Osteocyte (in vitro differentiated cells): ENCODE results near the gene DUOXA1. TPM values are rescaled to one million over a fixed set of nuclear protein-coding genes. Genes with fewer than 3 reads are reported as not detected.

Source experiments
- DNase-seq: peaks from one replicate; pipeline ENCODE4 v3.0.0; 2021; ENCODE audit warnings: mixed read lengths; ENCODE audit not compliant: unreplicated experiment; ENCODE audit errors: extremely low spot score
- H3K27ac Mint-ChIP-seq: one replicate; pipeline ENCODE4 v1.8.0; 2021; ENCODE audit warnings: mild to moderate bottlenecking, mixed read lengths; ENCODE audit not compliant: unreplicated experiment
- H3K27me3 Mint-ChIP-seq: one replicate; pipeline ENCODE4 v1.8.0; 2021; ENCODE audit warnings: mixed read lengths; ENCODE audit not compliant: unreplicated experiment
- H3K36me3 Mint-ChIP-seq: one replicate; pipeline ENCODE4 v1.8.0; 2021; ENCODE audit warnings: mixed read lengths; ENCODE audit not compliant: unreplicated experiment
- H3K4me1 Mint-ChIP-seq: one replicate; pipeline ENCODE4 v1.8.0; 2021; ENCODE audit warnings: mixed read lengths; ENCODE audit not compliant: unreplicated experiment
- H3K4me3 Mint-ChIP-seq: one replicate; pipeline ENCODE4 v1.8.0; 2021; ENCODE audit warnings: mild to moderate bottlenecking, moderate library complexity, mixed read lengths; ENCODE audit not compliant: unreplicated experiment
- H3K9me3 Mint-ChIP-seq: one replicate; pipeline ENCODE4 v1.8.0; 2021; ENCODE audit warnings: mixed read lengths; ENCODE audit not compliant: unreplicated experiment
- CTCF ChIP-seq: fragments of 200-600 bp; sonication (generic); IDR thresholded peaks from 2 replicates; pipeline ENCODE4 v1.5.0; 2021; ENCODE audit warnings: antibody characterized with exemption, mild to moderate bottlenecking, moderate library complexity
- total RNA-seq: library from RNA; stranded (reverse); gene quantifications from 2 replicates; pipeline ENCODE4 v1.2.1, GENCODE V29; 2021

DUOXA1 gene
- total RNA-seq, 1 donor from 2014 or later, result not detected

GRCh38 chr15:45111390-45112142 is 18.1 kb downstream of the DUOXA1 start:
- Mint-ChIP-seq H3K9me3 (no peaks in the 10 kb centered on the region), H3K27me3 (peaks cover 62% of the 10 kb centered on the region), H3K36me3 (no peaks in the 10 kb centered on the region), H3K4me3 (no peak overlapping the region), H3K4me1 (peaks cover 8% of the 10 kb centered on the region), H3K27ac (no peak overlapping the region)
- no peak for TF ChIP-seq CTCF
- DNase-seq, result no peak

GRCh38 chr15:45110256-45110820 is 19.3 kb downstream of the DUOXA1 start:
- peaks cover 57% of the 10 kb centered on the region for H3K27me3 Mint-ChIP-seq

GRCh38 chr15:45107941-45108630 is 21.6 kb downstream of the DUOXA1 start:
- Mint-ChIP-seq H3K4me3 (no peak overlapping the region), H3K9me3 (no peaks in the 10 kb centered on the region), H3K4me1 (peaks cover 7% of the 10 kb centered on the region), H3K27ac (no peak overlapping the region), H3K36me3 (no peaks in the 10 kb centered on the region), H3K27me3 (peaks cover 44% of the 10 kb centered on the region)
- no peak for DNase-seq
- no peak for TF ChIP-seq CTCF

More at GRCh38 chr15:45110256-45110820, 19.3 kb downstream of the DUOXA1 start:
- no peaks in the 10 kb centered on the region for H3K9me3 Mint-ChIP-seq
- DNase-seq, result no peak
- H3K4me1 Mint-ChIP-seq, result peaks cover 8% of the 10 kb centered on the region
- no peak for TF ChIP-seq CTCF
- no peak overlapping the region for H3K4me3 Mint-ChIP-seq
- H3K36me3 Mint-ChIP-seq, result no peaks in the 10 kb centered on the region
- H3K27ac Mint-ChIP-seq, result no peak overlapping the region

GRCh38 chr15:45106002-45106790 is 23.5 kb downstream of the DUOXA1 start:
- no peak for TF ChIP-seq CTCF
- no peaks in the 10 kb centered on the region for H3K9me3 Mint-ChIP-seq
- H3K36me3 Mint-ChIP-seq, result no peaks in the 10 kb centered on the region
- no peak overlapping the region for H3K4me3 Mint-ChIP-seq
- no peak for DNase-seq
- H3K4me1 Mint-ChIP-seq, result no peaks in the 10 kb centered on the region
- H3K27me3 Mint-ChIP-seq, result peaks cover 31% of the 10 kb centered on the region
- H3K27ac Mint-ChIP-seq, result no peak overlapping the region
